HCT116 (cell line): ENCODE data around the gene KRCC1. TPM values are rescaled to one million over a fixed set of nuclear protein-coding genes. Genes with fewer than 3 reads are reported as not detected.

Experiments
- ATAC-seq: fragments of 200-7000 bp; cut with Tn5 transposase; 2 replicates; pipeline ENCODE4 v1.9.1; 2020; ENCODE audit warnings: mild to moderate bottlenecking, moderate library complexity
- BruUV-seq: library from RNA; stranded (reverse); fragments of 400-500 nt; replicated peaks from 2 replicates; lab custom pipeline; 2021; lab: Mats Ljungman, UMichigan
- CTCF ChIA-PET: fragments of 300-600 bp; sonication (Branson Sonifier 250); formaldehyde crosslinking; loops from one replicate; lab custom pipeline; 2021; ENCODE audit warnings: antibody characterized with exemption; lab: Charles Lee
- POLR2A ChIA-PET: fragments of 300-600, 350-600 bp; sonication (Branson Sonifier 250); formaldehyde crosslinking; loops from one replicate; lab custom pipeline; 2021; ENCODE audit warnings: antibody characterized with exemption; lab: Charles Lee
- RAD21 ChIA-PET, 2 experiments: fragments of 300-600 bp; sonication (Branson Sonifier 250); formaldehyde crosslinking; loops; one replicate each; lab custom pipeline; 2023; ENCODE audit warnings: low total read pairs in 2 of 2; ENCODE audit not compliant: uncharacterized antibody in 2 of 2, unreplicated experiment in 2 of 2, low non-redundant PET in 1 of 2; lab: Charles Lee
- DNase-seq: peaks from one replicate; pipeline ENCODE4 v3.0.0-alpha.2; 2010; ENCODE audit warnings: low read depth, low spot score
- H2AFZ ChIP-seq: fragments of 200-600 bp; shearing (Covaris generic), sonication (generic); 2 replicates; pipeline ENCODE4 v1.6.1; 2017; ENCODE audit warnings: low read depth, mixed run types, mixed read lengths, antibody characterized with exemption, low read length; ENCODE audit not compliant: poor library complexity, severe bottlenecking
- H3K27ac ChIP-seq: 2 replicates; pipeline ENCODE4 v1.5.1; 2012; ENCODE audit warnings: low read depth, low read length
- H3K27me3 ChIP-seq: fragments of 200-600 bp; sonication (generic); 2 replicates; pipeline ENCODE4 v1.6.1; 2016; ENCODE audit warnings: mixed run types, low read length, mixed read lengths; ENCODE audit not compliant: insufficient read depth
- H3K36me3 ChIP-seq, 2 experiments: fragments of 200-500 bp in 1 of 2; fragments of 200-600 bp in 1 of 2; sonication (Bioruptor generic) in 1 of 2; sonication (generic) in 1 of 2; 2 replicates each; pipeline versions ENCODE4 v1.5.1 to v1.6.1; 2014 to 2016; ENCODE audit warnings: low read length in 2 of 2, inconsistent platforms in 1 of 2, mixed read lengths in 1 of 2, mixed run types in 1 of 2; ENCODE audit not compliant: insufficient read depth in 2 of 2, control insufficient read depth in 1 of 2
- H3K4me1 ChIP-seq, 2 experiments: fragments of 200-600 bp in 1 of 2; sonication (generic) in 1 of 2; 2 replicates each; pipeline versions ENCODE4 v1.5.1 to v1.6.1; 2012 to 2017; ENCODE audit warnings: low read length in 2 of 2, inconsistent platforms in 1 of 2, mild to moderate bottlenecking in 1 of 2, mixed read lengths in 1 of 2, mixed run types in 1 of 2, moderate library complexity in 1 of 2; ENCODE audit not compliant: insufficient read depth in 2 of 2, control insufficient read depth in 1 of 2
- H3K4me2 ChIP-seq: fragments of 200-600 bp; sonication (generic); 2 replicates; pipeline ENCODE4 v1.6.1; 2017; ENCODE audit warnings: mixed run types, low read length, mixed read lengths
- H3K4me3 ChIP-seq, 2 experiments: fragments of 200-600 bp in 1 of 2; sonication (generic) in 1 of 2; replicated peaks in 1 of 2; 2 replicates each; pipeline ENCODE4 v1.5.1; 2011 to 2016; ENCODE audit warnings: low read length in 2 of 2, control low read depth in 1 of 2, low read depth in 1 of 2, mild to moderate bottlenecking in 1 of 2, mixed read lengths in 1 of 2, mixed run types in 1 of 2
- H3K79me2 ChIP-seq: fragments of 200-600 bp; sonication (generic); 2 replicates; pipeline ENCODE4 v1.6.1; 2017; ENCODE audit warnings: mild to moderate bottlenecking, mixed run types, low read length, moderate library complexity, mixed read lengths; ENCODE audit not compliant: insufficient read depth
- H3K9ac ChIP-seq: fragments of 200-600 bp; sonication (generic); 2 replicates; pipeline ENCODE4 v1.6.1; 2016; ENCODE audit warnings: low read length, mixed read lengths
- H3K9me2 ChIP-seq: fragments of 200-600 bp; sonication (generic), shearing (Covaris generic); 2 replicates; pipeline ENCODE4 v1.6.1; 2017; ENCODE audit warnings: mixed run types, mild to moderate bottlenecking, moderate library complexity; ENCODE audit not compliant: insufficient read depth
- H3K9me3 ChIP-seq, 2 experiments: fragments of 200-500 bp in 1 of 2; fragments of 200-600 bp in 1 of 2; sonication (Bioruptor generic) in 1 of 2; sonication (generic) in 1 of 2; 2 replicates each; pipeline ENCODE4 v1.6.1; 2014 to 2017; ENCODE audit warnings: low read length in 2 of 2, mixed read lengths in 2 of 2, inconsistent platforms in 1 of 2, low read depth in 1 of 2, mild to moderate bottlenecking in 1 of 2, mixed run types in 1 of 2, moderate library complexity in 1 of 2; ENCODE audit not compliant: control insufficient read depth in 1 of 2, insufficient read depth in 1 of 2
- H4K20me1 ChIP-seq: fragments of 200-600 bp; sonication (generic), shearing (Covaris generic); 2 replicates; pipeline ENCODE4 v1.6.1; 2017; ENCODE audit warnings: mixed run types, mild to moderate bottlenecking, moderate library complexity; ENCODE audit not compliant: insufficient read depth
- ATF3 ChIP-seq: IDR thresholded peaks from 2 replicates; pipeline ENCODE4 v1.6.1; 2012
- CEBPB ChIP-seq: IDR thresholded peaks from 2 replicates; pipeline ENCODE4 v1.6.1; 2012; ENCODE audit warnings: low read depth
- EGR1 ChIP-seq: IDR thresholded peaks from 2 replicates; pipeline ENCODE4 v1.6.1; 2012; ENCODE audit warnings: low read depth
- ELF1 ChIP-seq: IDR thresholded peaks from 2 replicates; pipeline ENCODE4 v1.6.1; 2012; ENCODE audit warnings: low read depth, borderline replicate concordance
- EZH2 ChIP-seq: fragments of 200-600 bp; sonication (generic); IDR thresholded peaks from 2 replicates; pipeline ENCODE4 v1.6.1; 2017; ENCODE audit warnings: antibody characterized with exemption, mixed run types
- FOSL1 ChIP-seq: IDR thresholded peaks from 2 replicates; pipeline ENCODE4 v1.6.1; 2012; ENCODE audit warnings: low read depth
- REST ChIP-seq: IDR thresholded peaks from 2 replicates; pipeline ENCODE4 v1.6.1; 2012; ENCODE audit warnings: low read depth
- intact Hi-C: fragments of 100-400 bp; cut with micrococcal nuclease; formaldehyde crosslinking; loops from 2 replicates; pipeline ENCODE4 v1.10.0; 2022
- total RNA-seq: library from RNA; stranded (reverse); gene quantifications from one replicate; pipeline ENCODE4 v1.2.1, GENCODE V29; 2021; ENCODE audit not compliant: unreplicated experiment
- TF ChIP-seq, protein P1 (sequence below): IDR thresholded peaks from 2 replicates; pipeline ENCODE4 v1.6.1; 2012

Gene KRCC1
- total RNA-seq, 1 experiment from 2014 or later, result 5.8 TPM

DNA sequence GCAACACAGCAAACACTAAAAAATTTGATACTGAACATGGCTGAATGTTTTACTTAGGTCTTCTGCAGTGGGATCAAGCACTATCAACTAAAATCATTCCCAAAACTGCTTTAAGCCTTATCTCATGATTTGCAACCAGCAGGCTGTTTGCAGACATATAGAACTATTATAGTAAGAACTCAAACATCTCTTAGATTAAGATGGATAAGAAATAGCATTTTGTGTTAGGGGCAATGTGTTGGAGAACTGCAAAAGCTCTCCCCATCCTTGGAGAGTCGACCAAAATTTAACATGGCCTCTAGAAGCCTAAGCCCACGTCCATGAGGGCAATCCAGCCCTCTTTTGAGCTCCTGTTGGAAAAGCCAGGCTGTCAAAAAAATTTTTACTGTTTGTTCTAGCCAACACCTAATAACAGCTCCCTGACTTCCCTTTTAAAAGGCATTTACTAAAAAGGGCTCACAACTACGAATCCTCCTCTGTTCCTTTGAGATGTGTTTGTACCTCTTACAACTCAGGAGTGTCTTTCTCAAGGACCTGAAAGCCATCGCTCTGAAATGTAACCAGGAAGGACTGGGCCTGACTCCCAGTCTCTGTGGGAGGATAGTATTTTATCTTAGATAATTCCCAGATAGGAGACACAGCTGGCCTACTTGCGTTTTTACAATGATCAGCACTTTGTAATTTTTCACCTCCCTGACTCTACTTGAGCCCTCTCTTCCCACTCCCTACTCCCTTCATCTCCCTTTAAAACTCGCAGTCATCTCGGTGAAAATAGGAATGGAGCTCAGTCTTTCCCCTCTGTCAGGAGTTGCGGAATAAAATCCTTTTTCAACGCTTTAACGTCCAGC lies 1.4 kb downstream of the KRCC1 start:
- ChIA-PET POLR2A (interaction anchor here (1.5 kb wide), 1 partner anchor 38 kb away, joined by 11 read pairs; the partner anchor contains the start of gene RNU2-63P), RAD21 (no interaction called here), CTCF (no interaction called here)
- no peaks in the 10 kb centered on the region for H3K9me3 ChIP-seq
- TF ChIP-seq EGR1 (no peak), ELF1 (no peak), REST (no peak), EZH2 (no peak), CEBPB (no peak), ATF3 (no peak), FOSL1 (no peak)
- TF ChIP-seq, protein P1, sequence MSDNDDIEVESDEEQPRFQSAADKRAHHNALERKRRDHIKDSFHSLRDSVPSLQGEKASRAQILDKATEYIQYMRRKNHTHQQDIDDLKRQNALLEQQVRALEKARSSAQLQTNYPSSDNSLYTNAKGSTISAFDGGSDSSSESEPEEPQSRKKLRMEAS, result no peak
- TF ChIP-seq, all 23 proteins: peak for 0
- no peaks in the 10 kb centered on the region for H3K36me3 ChIP-seq
- H3K9ac ChIP-seq, result peak overlapping the region; percentile 91
- H3K27me3 ChIP-seq, result no peaks in the 10 kb centered on the region
- peak overlapping the region; percentile 92 for H3K27ac ChIP-seq
- H2AFZ ChIP-seq, result no peak overlapping the region
- no peak for ATAC-seq
- H3K4me1 ChIP-seq, result peaks cover 7 to 21% of the 10 kb centered on the region in 2 experiments; a peak in 3 of 4 replicates
- intact Hi-C loops, result no loop called here
- no peak for DNase-seq
- peaks cover 26% of the 10 kb centered on the region for H3K79me2 ChIP-seq
- H3K4me2 ChIP-seq, result peak overlapping the region; percentile 71
- H4K20me1 ChIP-seq, result no peaks in the 10 kb centered on the region
- peak overlapping the region; percentile 82 to 91 for H3K4me3 ChIP-seq
- BruUV-seq, result no TSS peak
- no peaks in the 10 kb centered on the region for H3K9me2 ChIP-seq
